ENCODE measurements around the gene ATP6V1G3. TPM values are rescaled to one million over a fixed set of nuclear protein-coding genes. Genes with fewer than 3 reads are reported as not detected.

Gene ATP6V1G3
- total RNA-seq, 2 experiments from 2014 or later = 0.66 TPM; not detected in 1

DNA sequence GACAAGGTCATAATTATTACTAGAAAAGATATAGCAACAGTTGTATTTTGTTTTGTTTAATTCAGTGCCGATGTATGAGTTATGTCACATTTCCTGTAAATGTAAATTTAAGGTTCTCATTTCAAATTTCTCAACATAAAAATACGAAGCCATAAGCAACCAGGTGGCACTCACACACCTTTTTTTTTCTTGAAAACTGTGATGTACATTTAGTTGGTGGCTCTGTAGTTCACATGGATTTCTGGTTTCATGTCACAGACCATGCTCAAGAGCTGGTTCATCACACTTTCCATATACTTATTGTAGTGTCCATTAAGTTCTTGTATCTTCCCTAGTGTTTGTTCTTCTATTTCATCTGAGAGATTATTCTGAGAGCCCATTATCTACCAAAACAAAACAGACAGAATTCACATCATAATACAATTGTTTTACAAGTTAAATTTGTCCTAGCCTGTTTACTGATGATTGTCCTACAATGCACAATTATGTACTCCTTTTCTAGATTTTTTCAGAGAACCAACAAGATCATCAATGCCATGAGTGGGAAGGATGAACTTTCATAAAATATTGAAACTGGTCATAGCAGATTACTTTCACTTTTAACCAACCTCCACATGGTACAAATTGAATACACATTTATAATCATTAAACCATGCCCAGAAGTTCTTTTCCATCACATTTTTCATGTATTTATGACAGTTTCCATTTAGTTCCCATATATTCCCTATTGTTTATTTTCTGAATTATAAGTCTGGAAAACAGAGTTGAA, 17.1 kb downstream of the ATP6V1G3 start:
- no peaks in the 10 kb centered on the region for H4K20me1 ChIP-seq (ENCODE audit: insufficient read depth, low read length)
- peak overlapping the region; percentile 48 for H3K4me2 ChIP-seq (ENCODE audit: low read length)
- BruUV-seq (replicated peaks) = no TSS peak
- H3K9me2 ChIP-seq (ENCODE audit: insufficient read depth, low read length) = no peaks in the 10 kb centered on the region
- no peaks in the 10 kb centered on the region for H3K9me3 ChIP-seq (ENCODE audit: low read length)
- no peaks in the 10 kb centered on the region for H3K79me2 ChIP-seq (ENCODE audit: insufficient read depth, low read depth, low read length)
- DNase-seq (ENCODE audit: low spot score) = peak; percentile 57
- H3K27ac ChIP-seq (ENCODE audit: low read depth, low read length, poor library complexity, severe bottlenecking) = no peak overlapping the region
- H3K4me3 ChIP-seq (ENCODE audit: low read depth, low read length, poor library complexity, severe bottlenecking) = no peak overlapping the region
- peak overlapping the region; percentile 49 for H2AFZ ChIP-seq (ENCODE audit: low read length)
- CTCF ChIA-PET (ENCODE audit: unreplicated experiment) = no interaction called here
- TF ChIP-seq, protein P1, sequence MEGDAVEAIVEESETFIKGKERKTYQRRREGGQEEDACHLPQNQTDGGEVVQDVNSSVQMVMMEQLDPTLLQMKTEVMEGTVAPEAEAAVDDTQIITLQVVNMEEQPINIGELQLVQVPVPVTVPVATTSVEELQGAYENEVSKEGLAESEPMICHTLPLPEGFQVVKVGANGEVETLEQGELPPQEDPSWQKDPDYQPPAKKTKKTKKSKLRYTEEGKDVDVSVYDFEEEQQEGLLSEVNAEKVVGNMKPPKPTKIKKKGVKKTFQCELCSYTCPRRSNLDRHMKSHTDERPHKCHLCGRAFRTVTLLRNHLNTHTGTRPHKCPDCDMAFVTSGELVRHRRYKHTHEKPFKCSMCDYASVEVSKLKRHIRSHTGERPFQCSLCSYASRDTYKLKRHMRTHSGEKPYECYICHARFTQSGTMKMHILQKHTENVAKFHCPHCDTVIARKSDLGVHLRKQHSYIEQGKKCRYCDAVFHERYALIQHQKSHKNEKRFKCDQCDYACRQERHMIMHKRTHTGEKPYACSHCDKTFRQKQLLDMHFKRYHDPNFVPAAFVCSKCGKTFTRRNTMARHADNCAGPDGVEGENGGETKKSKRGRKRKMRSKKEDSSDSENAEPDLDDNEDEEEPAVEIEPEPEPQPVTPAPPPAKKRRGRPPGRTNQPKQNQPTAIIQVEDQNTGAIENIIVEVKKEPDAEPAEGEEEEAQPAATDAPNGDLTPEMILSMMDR (conservative IDR thresholded peaks at IDR 0.05; ENCODE audit: low read length) = peak; percentile 54; the same call in 1 of the 2 replicates
- no peak for TF ChIP-seq EZH2phosphoT487 (IDR thresholded peaks at IDR 0.05; ENCODE audit: borderline replicate concordance, low read depth, low read length)
- intact Hi-C loops (cut with micrococcal nuclease; ENCODE audit: unreplicated experiment) = loop anchor here (5.0 kb wide), 2 partner anchors 164 to 179 kb away; no protein-coding TSS in a partner anchor
- H3K4me1 ChIP-seq (ENCODE audit: insufficient read depth, low read length, poor library complexity, severe bottlenecking) = peaks cover 32% of the 10 kb centered on the region
- H3K36me3 ChIP-seq (ENCODE audit: insufficient read depth, low read length) = no peaks in the 10 kb centered on the region
- POLR2A ChIA-PET = interaction anchor here (0.6 to 1.7 kb wide), 6 partner anchors 8 to 98 kb away, joined by 3 to 6 read pairs (median 4); no protein-coding TSS in a partner anchor

DNA sequence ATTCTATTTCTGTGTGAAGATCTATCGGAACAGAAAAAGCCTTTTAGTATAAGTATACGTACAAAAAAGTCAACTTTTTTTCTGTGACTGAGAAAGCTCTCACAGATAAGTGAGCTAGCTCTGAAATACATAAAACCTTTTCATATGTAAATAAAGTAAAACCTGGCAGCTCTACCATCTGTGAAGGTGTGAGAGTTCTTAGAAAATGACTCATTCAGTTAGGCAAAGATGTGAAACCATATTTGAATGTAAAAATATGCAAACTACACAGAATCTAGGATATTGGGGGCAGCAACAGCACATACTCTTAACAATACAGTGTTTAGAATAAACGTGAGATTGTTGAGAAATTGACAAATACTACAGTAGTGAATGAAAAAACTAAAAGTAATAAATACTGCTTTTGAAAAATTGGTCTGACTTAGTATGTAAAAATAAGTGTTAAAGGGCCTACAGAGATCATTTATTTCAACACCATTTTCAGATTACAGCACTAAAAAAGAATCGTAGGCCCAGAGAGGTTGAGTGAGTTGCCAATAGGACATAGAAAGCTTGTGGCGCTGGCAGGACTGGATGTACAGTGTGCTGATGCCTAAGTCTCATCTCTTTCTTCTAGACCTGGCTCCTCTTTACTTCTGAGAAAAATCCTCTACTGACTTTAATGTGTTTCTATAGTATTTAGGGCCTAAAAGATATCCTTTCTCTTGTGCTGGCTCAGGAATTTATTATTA, 19.8 kb downstream of the ATP6V1G3 start:
- H3K9me2 ChIP-seq (ENCODE audit: insufficient read depth, low read length) = no peaks in the 10 kb centered on the region
- no peak overlapping the region for H3K4me2 ChIP-seq (ENCODE audit: low read length)
- no TSS peak for BruUV-seq (replicated peaks)
- no peaks in the 10 kb centered on the region for H3K9me3 ChIP-seq (ENCODE audit: low read length)
- CTCF ChIA-PET (ENCODE audit: unreplicated experiment) = no interaction called here
- no peak overlapping the region for H3K4me3 ChIP-seq (ENCODE audit: low read depth, low read length, poor library complexity, severe bottlenecking)
- no peaks in the 10 kb centered on the region for H4K20me1 ChIP-seq (ENCODE audit: insufficient read depth, low read length)
- H3K79me2 ChIP-seq (ENCODE audit: insufficient read depth, low read depth, low read length) = no peaks in the 10 kb centered on the region
- peak overlapping the region; percentile 52; the same call in 1 of the 2 replicates for H2AFZ ChIP-seq (ENCODE audit: low read length)
- intact Hi-C loops (cut with micrococcal nuclease; ENCODE audit: unreplicated experiment) = loop anchor here (5.0 kb wide), 2 partner anchors 167 to 182 kb away; no protein-coding TSS in a partner anchor
- H3K27ac ChIP-seq (ENCODE audit: low read depth, low read length, poor library complexity, severe bottlenecking) = no peak overlapping the region
- DNase-seq (ENCODE audit: low spot score) = no peak
- TF ChIP-seq EZH2phosphoT487 (IDR thresholded peaks at IDR 0.05; ENCODE audit: borderline replicate concordance, low read depth, low read length) = no peak
- TF ChIP-seq, protein P1 (conservative IDR thresholded peaks at IDR 0.05; ENCODE audit: low read length) = no peak
- POLR2A ChIA-PET = interaction anchor here (0.6 to 1.1 kb wide), 3 partner anchors 10 to 151 kb away, joined by 3 read pairs; no protein-coding TSS in a partner anchor
- peaks cover 32% of the 10 kb centered on the region for H3K4me1 ChIP-seq (ENCODE audit: insufficient read depth, low read length, poor library complexity, severe bottlenecking)
- no peaks in the 10 kb centered on the region for H3K36me3 ChIP-seq (ENCODE audit: insufficient read depth, low read length)
